IMR-90 (cell line): Measurements from ENCODE around the gene YPEL2.

Experiments
- CEBPB ChIP-seq: IDR thresholded peaks from 2 replicates; pipeline ENCODE4 v1.6.1; 2012; ENCODE audit warnings: low read depth, low read length, improper control_type of control experiment
- CHD1 ChIP-seq: IDR thresholded peaks from 2 replicates; pipeline ENCODE4 v1.6.1; 2012; ENCODE audit warnings: low read depth, low read length, improper control_type of control experiment
- CTCF ChIP-seq: conservative IDR thresholded peaks from 2 replicates; pipeline ENCODE4 v1.5.1; 2012; ENCODE audit warnings: mild to moderate bottlenecking, low read depth, low read length, improper control_type of control experiment
- ELK1 ChIP-seq: fragments of 150-350 bp; IDR thresholded peaks from 2 replicates; pipeline ENCODE4 v1.6.1; 2016; ENCODE audit warnings: low read depth, mild to moderate bottlenecking, low read length, moderate library complexity, borderline replicate concordance
- FOS ChIP-seq: fragments of 150-350 bp; IDR thresholded peaks from 2 replicates; pipeline ENCODE4 v1.6.1; 2016; ENCODE audit warnings: low read depth, low read length
- MAFK ChIP-seq: IDR thresholded peaks from 2 replicates; pipeline ENCODE4 v1.6.1; 2012; ENCODE audit warnings: low read depth, low read length, improper control_type of control experiment
- MXI1 ChIP-seq: IDR thresholded peaks from 2 replicates; pipeline ENCODE4 v1.6.1; 2012; ENCODE audit warnings: low read depth, mild to moderate bottlenecking, low read length, moderate library complexity, borderline replicate concordance
- POLR2A ChIP-seq: IDR thresholded peaks from 2 replicates; pipeline ENCODE4 v1.6.1; 2012; ENCODE audit warnings: mild to moderate bottlenecking, low read depth, low read length
- RAD21 ChIP-seq: IDR thresholded peaks from 2 replicates; pipeline ENCODE4 v1.6.1; 2012; ENCODE audit warnings: low read length, improper control_type of control experiment
- RFX5 ChIP-seq: IDR thresholded peaks from 2 replicates; pipeline ENCODE4 v1.8.0; 2012; ENCODE audit warnings: low read depth, mild to moderate bottlenecking, low read length, moderate library complexity
- SMC3 ChIP-seq: fragments of 150-350 bp; IDR thresholded peaks from 2 replicates; pipeline ENCODE4 v1.6.1; 2016; ENCODE audit warnings: low read depth, mild to moderate bottlenecking, antibody characterized with exemption, low read length, moderate library complexity
- USF2 ChIP-seq: fragments of 150-350 bp; IDR thresholded peaks from 2 replicates; pipeline ENCODE4 v1.6.1; 2017; ENCODE audit warnings: mild to moderate bottlenecking, antibody characterized with exemption, low read length, low read depth

- TF ChIP-seq CEBPB: no peak
- TF ChIP-seq RFX5: no peak
- no peak for TF ChIP-seq CTCF
- no peak for TF ChIP-seq ELK1
- TF ChIP-seq POLR2A: no peak
- no peak for TF ChIP-seq USF2
- no peak for TF ChIP-seq MAFK
- TF ChIP-seq RAD21: no peak
- no peak for TF ChIP-seq SMC3
- no peak for TF ChIP-seq CHD1
- TF ChIP-seq FOS: no peak
- no peak for TF ChIP-seq MXI1
These were observed 57.6 kb downstream of the YPEL2 start for GRCh38 chr17:59389066-59389465.
